ENCODE results near the gene TSPYL6.

GRCh38 chr2:54271843-54272627 is 16.0 kb upstream of the TSPYL6 start:
- TF ChIP-seq CTCF (conservative IDR thresholded peaks at IDR 0.05 in 1 of 2, IDR thresholded peaks at IDR 0.05 in 1 of 2; ENCODE audit: extremely low read depth in 1 of 2, insufficient read depth in 1 of 2, low read depth in 1 of 2, low read length in 2 of 2) (no peak), EZH2 (IDR thresholded peaks at IDR 0.05; ENCODE audit: borderline replicate concordance, low read length) (no peak)

All from mammary epithelial cell (primary cell).